Kidney (tissue), 14 donors: ENCODE measurements around the gene GPRASP3. TPM values are rescaled to one million over a fixed set of nuclear protein-coding genes. Genes with fewer than 3 reads are reported as not detected.

Experiments used
- DNase-seq, 5 donors: peaks; one replicate each; pipeline ENCODE4 v3.0.0-alpha.2; 2013 to 2020
- FAIRE-seq: peaks from 2 replicates; lab custom pipeline; 2012; peaks lifted over from hg19 to GRCh38; lab: Jason Lieb, UNC
- H3K27ac ChIP-seq, 2 donors: one replicate each; pipeline ENCODE4 v1.7.0; 2013; ENCODE audit warnings: low read depth in 2 of 2, low read length in 2 of 2, inconsistent platforms in 1 of 2
- H3K27me3 ChIP-seq: one replicate; pipeline ENCODE4 v1.7.1; 2013; ENCODE audit warnings: low read length, inconsistent platforms; ENCODE audit not compliant: control insufficient read depth, insufficient read depth
- H3K36me3 ChIP-seq, 3 donors: one replicate each; pipeline versions ENCODE4 v1.7.0 to v1.7.1; 2013; ENCODE audit warnings: low read length in 3 of 3, control low read depth in 1 of 3, inconsistent platforms in 1 of 3; ENCODE audit not compliant: insufficient read depth in 3 of 3, control insufficient read depth in 2 of 3
- H3K4me1 ChIP-seq, 3 donors: one replicate each; pipeline versions ENCODE4 v1.7.0 to v1.7.1; 2013; ENCODE audit warnings: low read length in 3 of 3, inconsistent platforms in 1 of 3, low read depth in 1 of 3; ENCODE audit not compliant: control insufficient read depth in 2 of 3, insufficient read depth in 2 of 3
- H3K4me3 ChIP-seq, 3 donors: one replicate each; pipeline versions ENCODE4 v1.7.0 to v1.8.1; 2013; ENCODE audit warnings: low read length in 3 of 3, control low read depth in 1 of 3, inconsistent platforms in 1 of 3
- H3K9ac ChIP-seq, 3 donors: one replicate each; pipeline versions ENCODE4 v1.7.0 to v1.7.1; 2013; ENCODE audit warnings: low read length in 3 of 3, control low read depth in 1 of 3, inconsistent platforms in 1 of 3
- H3K9me3 ChIP-seq, 3 donors: one replicate each; pipeline versions ENCODE4 v1.7.0 to v1.7.1; 2013; ENCODE audit warnings: low read length in 3 of 3, control low read depth in 1 of 3, inconsistent platforms in 1 of 3; ENCODE audit not compliant: control insufficient read depth in 2 of 3, insufficient read depth in 1 of 3
- CTCF ChIP-seq: IDR thresholded peaks from 3 replicates; pipeline ENCODE4 v1.5.1; 2012; ENCODE audit warnings: mild to moderate bottlenecking, moderate library complexity, borderline replicate concordance; ENCODE audit not compliant: insufficient read depth; ENCODE audit errors: extremely low read depth
- intact Hi-C: fragments of 100-400 bp; cut with DNase I; formaldehyde crosslinking; loops from one replicate; pipeline ENCODE4 v1.11.1; 2022
- polyA plus RNA-seq: library from polyadenylated mRNA; stranded (reverse); fragments of 350-450 nt; fragmentation: Illumina TruSeq; extraction: RNeasy Lipid Tissue Mini Kit (QIAGEN cat#74804); gene quantifications from one replicate; pipeline ENCODE4 v1.2.3, GENCODE V29; 2014; ENCODE audit warnings: low read depth, low replicate concordance; ENCODE audit not compliant: insufficient read depth
- total RNA-seq: library from RNA; stranded (reverse); fragmentation: NEBNext Ultra II Directional; extraction: Animal tissue kit (Norgen Biotek cat#: 25700); gene quantifications from one replicate; pipeline ENCODE4 v1.2.1, GENCODE V29; 2021
- donor health status: control.
- donor health status: control.
- donor health status: control.
- donor health status: control.
- donor health status: control.
- donor health status: DM: yes; HTN: yes; CAD: no.
- donor health status: Normal renal cell carcinoma (clear cell type).

Gene GPRASP3
- total and polyA plus RNA-seq, 2 donors from 2014 or later = 4.3 to 4.5 TPM

DNA sequence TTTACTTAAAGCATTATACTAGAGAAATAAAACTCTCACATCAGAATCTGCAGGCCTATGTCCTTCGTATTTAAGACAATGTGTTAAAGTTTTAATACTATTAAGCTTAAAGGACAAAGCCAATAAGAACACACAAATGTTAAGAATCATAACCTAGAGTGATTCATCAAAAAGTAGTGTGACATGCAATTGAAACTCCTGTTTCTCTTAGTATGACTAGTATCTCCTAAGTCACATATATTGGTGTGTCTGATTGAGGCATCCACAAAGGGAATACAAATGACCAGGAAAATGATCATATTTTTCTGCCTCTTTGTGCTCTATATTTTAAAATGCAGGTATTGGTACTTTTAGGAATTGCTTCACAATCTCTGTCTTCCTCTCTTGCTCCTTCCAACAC, 23.8 kb downstream of the GPRASP3 start:
- H3K36me3 ChIP-seq = no peaks in the 10 kb centered on the region
- TF ChIP-seq CTCF = no peak
- no peaks in the 10 kb centered on the region for H3K9me3 ChIP-seq
- no peaks in the 10 kb centered on the region for H3K4me1 ChIP-seq
- H3K4me3 ChIP-seq = no peak overlapping the region
- no peaks in the 10 kb centered on the region for H3K27me3 ChIP-seq
- no peak overlapping the region for H3K27ac ChIP-seq
- no peak overlapping the region for H3K9ac ChIP-seq
- intact Hi-C loops = no loop called here
- DNase-seq (no peak), FAIRE-seq (no peak)

GRCh38 chrX:102745513-102745856, 24.9 kb downstream of the GPRASP3 start:
- Histone ChIP-seq H3K27me3 (no peaks in the 10 kb centered on the region), H3K9me3 (no peaks in the 10 kb centered on the region), H3K36me3 (no peaks in the 10 kb centered on the region), H3K27ac (no peak overlapping the region), H3K4me3 (peak overlapping the region in 1 of 3 donors; percentile 59), H3K9ac (no peak overlapping the region), H3K4me1 (no peaks in the 10 kb centered on the region)
- no peak for FAIRE-seq
- no peak for TF ChIP-seq CTCF
- DNase-seq = no peak
- intact Hi-C loops = no loop called here

- DNase-seq (peak; percentile 63 to 85 (median 75)), FAIRE-seq (no peak)
- Histone ChIP-seq H3K4me1 (no peaks in the 10 kb centered on the region), H3K4me3 (peak overlapping the region; percentile 34 to 68 (median 59)), H3K9me3 (no peaks in the 10 kb centered on the region), H3K9ac (peak overlapping the region; percentile 24 to 30 (median 26)), H3K36me3 (no peaks in the 10 kb centered on the region), H3K27ac (no peak overlapping the region), H3K27me3 (no peaks in the 10 kb centered on the region)
- TF ChIP-seq CTCF = no peak
- intact Hi-C loops = no loop called here
Measured at GRCh38 chrX:102745857-102746584, 25.5 kb downstream of the GPRASP3 start.
